Measurements from ENCODE around the gene TEAD2.

DNA sequence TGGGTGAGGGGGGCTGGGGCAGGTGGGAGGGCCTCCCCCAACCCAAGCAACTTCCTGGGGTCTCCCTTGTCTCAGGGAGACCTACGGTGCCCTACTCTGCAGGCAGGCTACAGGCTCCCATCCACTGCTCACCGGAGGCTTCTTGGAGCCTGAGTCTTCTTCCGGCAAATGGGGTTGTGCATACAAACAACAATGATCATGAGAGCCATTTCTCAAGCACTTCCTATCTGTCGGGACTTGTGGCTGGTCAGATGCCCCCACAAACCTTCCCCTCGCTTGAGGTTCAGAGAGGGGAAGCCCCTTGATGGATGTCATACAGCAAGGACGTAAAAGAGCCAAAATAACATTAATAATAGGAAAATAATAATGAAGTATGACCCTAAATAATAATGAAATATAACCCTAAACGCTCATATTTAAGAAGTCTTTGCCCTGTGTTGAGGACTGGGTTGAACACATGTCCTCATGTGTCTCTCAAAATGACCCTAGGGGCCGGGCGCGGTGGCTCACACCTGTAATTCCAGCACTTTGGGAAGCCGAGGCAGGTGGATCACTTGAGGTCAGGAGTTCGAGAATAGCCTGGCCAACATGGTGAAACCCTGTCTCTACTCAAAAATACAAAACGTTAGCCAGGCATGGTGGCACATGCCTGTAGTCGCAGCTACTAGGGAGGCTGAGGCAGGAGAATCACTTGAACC is 26.3 kb downstream of the TEAD2 start:
- TF ChIP-seq, protein P1, sequence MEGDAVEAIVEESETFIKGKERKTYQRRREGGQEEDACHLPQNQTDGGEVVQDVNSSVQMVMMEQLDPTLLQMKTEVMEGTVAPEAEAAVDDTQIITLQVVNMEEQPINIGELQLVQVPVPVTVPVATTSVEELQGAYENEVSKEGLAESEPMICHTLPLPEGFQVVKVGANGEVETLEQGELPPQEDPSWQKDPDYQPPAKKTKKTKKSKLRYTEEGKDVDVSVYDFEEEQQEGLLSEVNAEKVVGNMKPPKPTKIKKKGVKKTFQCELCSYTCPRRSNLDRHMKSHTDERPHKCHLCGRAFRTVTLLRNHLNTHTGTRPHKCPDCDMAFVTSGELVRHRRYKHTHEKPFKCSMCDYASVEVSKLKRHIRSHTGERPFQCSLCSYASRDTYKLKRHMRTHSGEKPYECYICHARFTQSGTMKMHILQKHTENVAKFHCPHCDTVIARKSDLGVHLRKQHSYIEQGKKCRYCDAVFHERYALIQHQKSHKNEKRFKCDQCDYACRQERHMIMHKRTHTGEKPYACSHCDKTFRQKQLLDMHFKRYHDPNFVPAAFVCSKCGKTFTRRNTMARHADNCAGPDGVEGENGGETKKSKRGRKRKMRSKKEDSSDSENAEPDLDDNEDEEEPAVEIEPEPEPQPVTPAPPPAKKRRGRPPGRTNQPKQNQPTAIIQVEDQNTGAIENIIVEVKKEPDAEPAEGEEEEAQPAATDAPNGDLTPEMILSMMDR (conservative IDR thresholded peaks at IDR 0.05; ENCODE audit: low read depth, low read length): no peak
- TF ChIP-seq EZH2 (IDR thresholded peaks at IDR 0.05; ENCODE audit: low read length, unreplicated experiment): no peak
- no peak for TF ChIP-seq EZH2phosphoT487 (IDR thresholded peaks at IDR 0.05; ENCODE audit: borderline replicate concordance, low read length)
